Fibroblast of skin of scalp (primary cell): Measurements from ENCODE around the gene BCAS1.
"Not testable (repeated sequence)": the region's sequence is repeated elsewhere in the genome, so short reads cannot be mapped to it uniquely, and the experiment has no call there.

ENCODE experiments used
- DNase-seq: peaks from one replicate; pipeline ENCODE4 v3.0.0-alpha.2; 2013

Gene BCAS1

DNA sequence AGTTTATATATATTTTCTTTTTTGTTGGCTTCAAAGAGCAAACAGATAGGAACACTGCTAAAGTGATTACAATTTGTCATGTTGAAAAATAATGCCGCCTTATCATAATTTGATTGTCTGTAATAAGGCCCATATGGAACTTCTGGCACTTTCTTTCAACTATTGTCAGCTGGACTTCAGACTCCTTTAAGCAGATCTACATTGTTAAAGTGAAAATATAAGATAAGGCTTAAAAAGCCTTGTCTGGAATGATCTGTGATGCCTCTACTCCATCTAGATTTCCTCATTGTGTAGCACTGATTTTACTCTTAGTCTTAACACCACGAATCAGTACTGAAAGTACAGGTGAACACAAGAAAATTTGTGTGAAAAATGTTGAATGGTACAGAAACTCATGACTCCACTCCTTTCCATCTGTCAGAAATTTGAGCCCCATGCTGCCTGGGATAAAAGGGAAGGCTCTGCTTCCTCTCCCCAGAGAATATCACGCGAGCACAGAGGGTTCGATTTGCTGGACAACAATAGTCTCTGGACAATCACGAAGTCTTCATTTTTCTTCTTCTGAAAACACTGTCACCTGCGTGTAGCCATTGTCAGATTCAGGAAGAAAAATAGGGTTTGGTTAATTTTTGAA, 56.0 kb downstream of the BCAS1 start:
- DNase-seq, result no peak

GRCh38 chr20:54013471-54013870, 56.9 kb downstream of the BCAS1 start:
- DNase-seq, result no peak

DNA sequence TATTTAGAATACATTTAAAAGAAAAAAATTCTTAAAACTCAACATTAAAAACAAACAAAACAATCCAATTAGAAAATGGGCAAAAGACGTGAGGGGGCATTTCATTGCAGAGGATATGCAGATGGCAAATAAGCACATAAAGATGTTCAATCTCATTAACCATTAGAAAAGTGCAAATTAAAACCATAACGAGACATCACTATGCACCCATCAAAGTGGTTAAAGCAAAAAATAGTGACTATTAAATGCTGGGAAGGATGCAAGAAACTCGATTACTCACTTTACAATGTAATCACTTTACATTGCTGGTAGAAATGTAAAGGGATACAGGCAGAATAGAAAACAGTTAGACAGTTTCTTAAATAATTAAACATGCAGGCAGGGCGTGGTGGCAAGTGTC, 59.0 kb downstream of the BCAS1 start:
- DNase-seq, result no peak

GRCh38 chr20:54006216-54006615, 64.2 kb downstream of the BCAS1 start:
- not testable (repeated sequence) for DNase-seq

DNA sequence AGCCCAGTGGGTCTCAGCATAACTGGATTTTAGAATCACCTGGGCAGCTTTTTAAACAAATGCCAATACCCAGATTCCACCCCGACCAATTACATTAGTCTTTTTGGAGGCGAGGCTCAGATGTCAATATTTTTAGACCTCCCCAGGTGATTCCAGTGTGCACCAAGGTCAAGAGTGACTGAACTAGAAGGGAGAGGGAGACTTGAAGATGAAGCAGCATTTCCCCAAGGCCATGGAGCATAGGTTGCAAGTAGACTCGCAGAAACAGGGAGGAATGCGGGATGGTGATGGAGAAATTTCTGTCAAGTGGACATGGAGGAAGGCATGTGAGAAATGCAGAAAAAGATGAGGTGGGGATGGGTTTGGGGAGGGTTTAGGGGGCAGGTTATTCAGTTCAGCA, 64.9 kb downstream of the BCAS1 start:
- DNase-seq, result no peak

DNA sequence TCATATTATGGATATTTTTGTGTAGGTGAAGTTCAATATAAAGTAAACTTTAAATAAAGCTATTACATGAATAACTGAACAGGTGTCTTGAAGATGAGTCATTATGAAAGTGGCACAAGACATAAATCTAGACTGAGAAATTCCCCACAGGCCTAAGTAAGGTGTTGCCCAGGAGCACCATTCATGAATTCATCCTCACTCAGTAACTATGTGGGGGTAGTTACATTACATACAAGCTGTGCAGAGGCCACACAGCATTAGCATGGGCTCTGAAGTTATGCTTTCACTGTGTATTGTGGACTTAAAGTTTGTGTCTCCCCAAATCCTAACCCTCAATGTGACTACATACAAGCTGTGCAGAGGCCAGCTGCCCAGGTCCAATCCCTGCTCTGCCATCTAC, 65.9 kb downstream of the BCAS1 start:
- no peak for DNase-seq

- DNase-seq, result no peak
Measured at GRCh38 chr20:54002741-54003140, 67.7 kb downstream of the BCAS1 start.

- no peak for DNase-seq
Measured at GRCh38 chr20:54002056-54002575, 68.3 kb downstream of the BCAS1 start.

DNA sequence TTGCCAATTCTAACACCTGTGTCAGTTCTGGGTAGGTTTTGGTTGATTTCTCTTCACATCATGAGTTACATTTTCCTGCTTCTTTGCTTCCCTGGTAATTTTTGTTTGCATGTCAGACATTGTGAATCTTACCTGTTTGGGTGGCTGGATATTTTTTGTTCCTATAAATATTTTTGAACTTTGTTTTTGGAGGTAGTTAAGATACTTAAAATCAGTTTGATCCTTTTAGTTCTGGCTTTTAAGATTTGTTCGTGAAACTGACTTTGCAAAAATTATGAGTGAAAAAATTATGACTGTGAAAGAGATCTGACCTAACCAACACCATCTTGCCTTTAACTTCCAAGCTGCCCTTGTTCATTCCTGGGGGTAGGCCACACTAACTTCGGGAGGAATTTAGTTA, 69.5 kb downstream of the BCAS1 start:
- no peak for DNase-seq

GRCh38 chr20:54000262-54000661, 70.1 kb downstream of the BCAS1 start:
- no peak for DNase-seq

- DNase-seq, result no peak
Measured at GRCh38 chr20:53999077-53999476, 71.3 kb downstream of the BCAS1 start.

- no peak for DNase-seq
Measured at GRCh38 chr20:53996584-53997486, 73.6 kb downstream of the BCAS1 start.

DNA sequence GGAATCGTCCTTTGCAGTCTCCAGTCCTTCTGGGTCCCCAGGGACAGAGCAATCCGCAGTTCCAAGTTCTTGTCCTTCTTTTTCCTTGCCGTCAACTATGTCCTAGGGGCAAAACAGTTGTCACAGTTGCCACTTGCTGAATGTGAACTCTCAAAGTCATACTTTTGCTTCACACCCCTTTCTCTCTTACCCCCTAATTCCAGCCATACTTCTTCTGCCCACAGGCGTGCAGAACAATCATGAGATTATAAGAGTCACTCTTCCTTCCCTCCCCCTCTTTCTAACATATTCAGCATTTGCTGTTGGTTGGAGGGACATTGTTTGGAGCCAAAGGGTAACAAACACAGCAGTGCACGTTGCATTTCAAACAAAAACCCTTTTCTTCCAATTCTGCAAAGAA, 74.4 kb downstream of the BCAS1 start:
- peak; percentile 20 for DNase-seq

DNA sequence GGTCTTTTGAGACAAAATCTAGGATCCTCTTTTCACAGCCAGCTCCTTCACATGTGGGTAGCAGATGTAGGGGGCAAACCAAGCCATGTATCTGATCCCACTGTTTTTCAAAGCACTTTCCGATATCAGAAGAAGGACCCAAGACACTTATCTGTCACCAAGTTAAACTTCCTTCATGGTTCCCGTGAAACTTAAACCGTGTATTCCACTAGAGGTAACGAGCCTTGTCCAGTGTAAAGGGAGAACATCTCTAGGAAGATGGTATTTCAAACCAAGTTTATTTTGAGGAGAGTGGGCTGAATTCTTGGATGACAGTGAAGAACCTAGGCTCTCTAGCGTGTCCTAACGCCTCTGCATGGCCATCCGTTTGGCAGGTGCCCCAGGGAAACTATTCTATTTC, 76.3 kb downstream of the BCAS1 start:
- no peak for DNase-seq

GRCh38 chr20:53993310-53993709, 77.1 kb downstream of the BCAS1 start:
- DNase-seq, result no peak

DNA sequence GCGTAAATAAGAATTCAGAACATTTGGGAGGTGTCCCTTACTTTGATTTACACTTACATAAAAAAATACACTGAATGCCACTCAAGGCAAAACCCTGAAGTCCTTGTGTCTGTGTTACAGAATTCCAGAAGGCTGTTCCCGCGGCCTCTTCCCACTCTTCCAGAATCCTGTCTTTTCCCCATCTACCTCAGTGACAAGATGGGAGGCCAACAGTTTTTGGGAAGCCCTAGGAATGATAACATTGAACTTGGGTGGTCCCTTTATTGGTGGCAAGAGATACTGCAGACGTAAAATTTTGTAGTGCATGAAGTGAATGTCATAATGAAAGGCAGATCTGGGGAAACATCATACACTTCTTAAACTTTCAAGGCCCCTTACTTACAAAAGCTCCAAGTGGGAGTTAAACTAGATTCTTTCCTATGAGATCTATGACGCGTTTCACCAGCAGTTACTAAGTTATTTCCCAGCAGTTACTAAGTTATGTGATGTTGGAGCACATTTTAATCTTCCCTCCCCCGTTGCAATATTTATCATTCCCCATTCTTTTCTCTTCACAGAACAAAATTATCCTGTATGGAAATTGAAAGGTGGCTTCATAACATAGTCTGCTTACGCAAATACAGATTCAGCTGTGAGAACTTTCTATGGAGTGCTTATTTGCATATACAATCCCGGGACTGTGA, 79.5 kb downstream of the BCAS1 start:
- peak; percentile 38 for DNase-seq

DNA sequence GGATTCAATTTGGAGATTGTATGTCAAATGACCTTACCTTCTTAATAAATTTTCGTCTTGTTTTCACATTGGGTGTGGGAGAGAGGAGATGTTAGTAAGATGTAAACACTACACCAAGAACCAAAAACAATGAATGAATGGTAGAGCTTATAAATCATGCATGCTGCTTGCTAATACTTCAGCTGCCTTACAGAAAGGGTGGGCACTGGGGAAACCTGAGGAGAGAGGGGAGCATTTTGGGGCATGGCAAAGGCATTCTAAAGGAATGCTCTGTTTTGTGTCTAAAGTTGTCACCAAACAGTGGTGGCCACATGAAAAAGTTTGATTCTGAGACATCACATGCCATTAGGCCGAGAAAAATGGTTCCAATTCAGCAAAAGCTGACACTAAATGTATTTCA, 80.4 kb downstream of the BCAS1 start:
- no peak for DNase-seq

DNA sequence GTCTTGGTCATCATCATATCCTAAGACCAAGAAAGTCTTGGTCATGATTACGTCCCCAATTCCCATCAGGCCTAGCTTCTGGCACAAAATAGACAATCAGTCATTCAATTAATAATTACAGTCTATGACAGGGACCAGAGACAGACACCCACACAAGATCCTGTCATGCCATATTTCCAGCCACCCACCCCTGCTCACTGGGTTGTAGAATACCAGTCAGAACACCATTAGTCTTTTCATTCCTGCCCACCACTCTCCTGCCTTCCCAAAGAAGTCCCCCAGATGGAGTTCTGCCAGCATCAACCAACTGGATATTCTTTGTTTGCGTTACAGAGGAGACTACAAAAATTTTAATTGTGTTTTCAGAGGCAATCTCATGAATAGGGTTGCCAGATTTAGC, 81.0 kb downstream of the BCAS1 start:
- DNase-seq, result no peak

DNA sequence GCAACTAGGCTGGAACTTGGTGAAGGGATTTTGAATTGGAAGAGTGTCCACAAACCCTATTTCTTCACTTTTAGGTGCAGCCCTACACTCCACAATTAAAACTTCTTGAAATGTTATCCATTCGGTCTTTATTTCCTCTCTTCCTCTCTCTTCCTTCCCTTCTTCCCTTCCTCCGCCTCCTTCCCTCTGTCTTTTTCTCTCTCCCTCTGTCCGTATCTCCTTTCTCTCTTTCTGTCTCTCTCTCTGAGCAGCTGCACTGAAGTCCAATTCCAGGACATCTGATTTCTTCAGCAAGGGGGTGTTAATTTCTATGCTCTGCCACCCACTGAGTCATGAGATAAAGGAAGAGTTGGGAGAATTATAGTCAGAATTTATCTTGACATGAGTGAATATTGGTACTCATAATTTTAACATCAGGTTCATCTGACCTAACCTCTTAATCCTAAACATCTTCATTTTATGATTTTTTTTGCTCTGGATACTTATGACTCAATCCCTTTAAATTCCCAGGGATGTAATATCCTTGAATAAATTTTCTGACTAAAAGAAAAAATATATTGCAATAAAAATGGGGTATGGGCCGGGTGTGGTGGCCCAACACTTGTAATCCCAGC, 84.2 kb downstream of the BCAS1 start:
- DNase-seq, result no peak

GRCh38 chr20:53985150-53985518, 85.3 kb downstream of the BCAS1 start:
- no peak for DNase-seq

- peak; percentile 75 for DNase-seq
Measured at GRCh38 chr20:53984356-53985149, 85.8 kb downstream of the BCAS1 start.

GRCh38 chr20:53983401-53983800, 87.0 kb downstream of the BCAS1 start:
- no peak for DNase-seq
